Neutrophil (primary cell): ENCODE measurements around the gene ADCY3.

ENCODE experiments used
- H3K27ac ChIP-seq: fragments of 200-600 bp; sonication (generic); 2 replicates; pipeline ENCODE4 v1.5.1; 2016; ENCODE audit warnings: mild to moderate bottlenecking, moderate library complexity
- H3K27me3 ChIP-seq: fragments of 200-600 bp; sonication (generic); 2 replicates; pipeline ENCODE4 v1.6.0; 2016; ENCODE audit warnings: mild to moderate bottlenecking
- H3K36me3 ChIP-seq: fragments of 200-600 bp; sonication (generic); 2 replicates; pipeline ENCODE4 v1.5.1; 2017
- H3K4me1 ChIP-seq, 2 experiments: fragments of 200-600 bp in 1 of 2; sonication (generic) in 1 of 2; 1 replicate in 1 of 2; 2 replicates in 1 of 2; pipeline versions ENCODE4 v1.5.1 to v1.6.1; 2013 to 2016; ENCODE audit warnings: low read depth in 1 of 2, low read length in 1 of 2, mild to moderate bottlenecking in 1 of 2, moderate library complexity in 1 of 2; ENCODE audit not compliant: control insufficient read depth in 1 of 2, insufficient read depth in 1 of 2
- H3K4me3 ChIP-seq, 2 experiments: fragments of 200-600 bp in 1 of 2; sonication (generic) in 1 of 2; 1 replicate in 1 of 2; 2 replicates in 1 of 2; pipeline ENCODE4 v1.5.1; 2013 to 2016; ENCODE audit warnings: low read depth in 1 of 2, low read length in 1 of 2, mild to moderate bottlenecking in 1 of 2, moderate library complexity in 1 of 2
- H3K9me3 ChIP-seq: fragments of 200-600 bp; sonication (generic); 2 replicates; pipeline ENCODE4 v1.5.1; 2016
- CTCF ChIP-seq: fragments of 200-600 bp; sonication (generic); IDR thresholded peaks from 2 replicates; pipeline ENCODE4 v1.5.1; 2016; ENCODE audit warnings: antibody characterized with exemption

Gene ADCY3

GRCh38 chr2:24886126-24886501 is 33.9 kb downstream of the ADCY3 start:
- Histone ChIP-seq H3K27ac (no peak overlapping the region), H3K36me3 (no peaks in the 10 kb centered on the region), H3K9me3 (no peaks in the 10 kb centered on the region), H3K4me3 (peak overlapping the region in 1 of 2 experiments; percentile 19), H3K27me3 (no peaks in the 10 kb centered on the region), H3K4me1 (peaks cover 6 to 15% of the 10 kb centered on the region in 2 experiments)
- TF ChIP-seq CTCF = no peak

GRCh38 chr2:24885221-24886125 is 34.6 kb downstream of the ADCY3 start:
- no peak for TF ChIP-seq CTCF
- Histone ChIP-seq H3K36me3 (no peaks in the 10 kb centered on the region), H3K9me3 (no peaks in the 10 kb centered on the region), H3K27ac (no peak overlapping the region), H3K4me3 (no peak overlapping the region), H3K4me1 (peaks cover 6 to 15% of the 10 kb centered on the region in 2 experiments), H3K27me3 (no peaks in the 10 kb centered on the region)

- H3K4me3 ChIP-seq = no peak overlapping the region
- H3K27me3 ChIP-seq = no peaks in the 10 kb centered on the region
- no peak for TF ChIP-seq CTCF
- no peaks in the 10 kb centered on the region for H3K9me3 ChIP-seq
- no peaks in the 10 kb centered on the region for H3K36me3 ChIP-seq
- no peak overlapping the region for H3K27ac ChIP-seq
- peaks cover 6 to 15% of the 10 kb centered on the region in 2 experiments for H3K4me1 ChIP-seq
Observed at GRCh38 chr2:24883946-24884345, 36.1 kb downstream of the ADCY3 start.

- H3K4me3 ChIP-seq = no peak overlapping the region
- no peaks in the 10 kb centered on the region for H3K36me3 ChIP-seq
- TF ChIP-seq CTCF = no peak
- no peaks in the 10 kb centered on the region for H3K27me3 ChIP-seq
- H3K4me1 ChIP-seq = peaks cover 2 to 9% of the 10 kb centered on the region in 2 experiments
- no peak overlapping the region for H3K27ac ChIP-seq
- no peaks in the 10 kb centered on the region for H3K9me3 ChIP-seq
Observed at GRCh38 chr2:24881623-24882022, 38.4 kb downstream of the ADCY3 start.

GRCh38 chr2:24881158-24881557 is 38.9 kb downstream of the ADCY3 start:
- TF ChIP-seq CTCF = no peak
- Histone ChIP-seq H3K4me1 (peaks cover 0 to 5% of the 10 kb centered on the region in 2 experiments), H3K27ac (no peak overlapping the region), H3K9me3 (no peaks in the 10 kb centered on the region), H3K36me3 (no peaks in the 10 kb centered on the region), H3K4me3 (no peak overlapping the region), H3K27me3 (no peaks in the 10 kb centered on the region)
